AG10803 (cell line): ENCODE results near the gene PTPRE.

Experiments used
- DNase-seq: peaks from one replicate; pipeline ENCODE4 v3.0.0; 2010; ENCODE audit warnings: low read depth
- H3K4me3 ChIP-seq: 2 replicates; pipeline ENCODE4 v1.5.1; 2011; ENCODE audit warnings: mild to moderate bottlenecking, low read length, control low read depth
- TF ChIP-seq, protein P1 (sequence below): conservative IDR thresholded peaks from 2 replicates; pipeline ENCODE4 v1.5.1; 2011; ENCODE audit warnings: mild to moderate bottlenecking, low read length, control low read depth, inconsistent platforms

PTPRE gene

GRCh38 chr10:127963136-127963535 is 56.2 kb downstream of the PTPRE start:
- TF ChIP-seq, protein P1, sequence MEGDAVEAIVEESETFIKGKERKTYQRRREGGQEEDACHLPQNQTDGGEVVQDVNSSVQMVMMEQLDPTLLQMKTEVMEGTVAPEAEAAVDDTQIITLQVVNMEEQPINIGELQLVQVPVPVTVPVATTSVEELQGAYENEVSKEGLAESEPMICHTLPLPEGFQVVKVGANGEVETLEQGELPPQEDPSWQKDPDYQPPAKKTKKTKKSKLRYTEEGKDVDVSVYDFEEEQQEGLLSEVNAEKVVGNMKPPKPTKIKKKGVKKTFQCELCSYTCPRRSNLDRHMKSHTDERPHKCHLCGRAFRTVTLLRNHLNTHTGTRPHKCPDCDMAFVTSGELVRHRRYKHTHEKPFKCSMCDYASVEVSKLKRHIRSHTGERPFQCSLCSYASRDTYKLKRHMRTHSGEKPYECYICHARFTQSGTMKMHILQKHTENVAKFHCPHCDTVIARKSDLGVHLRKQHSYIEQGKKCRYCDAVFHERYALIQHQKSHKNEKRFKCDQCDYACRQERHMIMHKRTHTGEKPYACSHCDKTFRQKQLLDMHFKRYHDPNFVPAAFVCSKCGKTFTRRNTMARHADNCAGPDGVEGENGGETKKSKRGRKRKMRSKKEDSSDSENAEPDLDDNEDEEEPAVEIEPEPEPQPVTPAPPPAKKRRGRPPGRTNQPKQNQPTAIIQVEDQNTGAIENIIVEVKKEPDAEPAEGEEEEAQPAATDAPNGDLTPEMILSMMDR = no peak
- DNase-seq = no peak
- H3K4me3 ChIP-seq = no peak overlapping the region

GRCh38 chr10:127964621-127965020 is 57.7 kb downstream of the PTPRE start:
- TF ChIP-seq, protein P1 = no peak
- no peak overlapping the region for H3K4me3 ChIP-seq
- no peak for DNase-seq

GRCh38 chr10:127966875-127967274 is 60.0 kb downstream of the PTPRE start:
- no peak for DNase-seq
- H3K4me3 ChIP-seq = no peak overlapping the region
- TF ChIP-seq, protein P1 = no peak

DNA sequence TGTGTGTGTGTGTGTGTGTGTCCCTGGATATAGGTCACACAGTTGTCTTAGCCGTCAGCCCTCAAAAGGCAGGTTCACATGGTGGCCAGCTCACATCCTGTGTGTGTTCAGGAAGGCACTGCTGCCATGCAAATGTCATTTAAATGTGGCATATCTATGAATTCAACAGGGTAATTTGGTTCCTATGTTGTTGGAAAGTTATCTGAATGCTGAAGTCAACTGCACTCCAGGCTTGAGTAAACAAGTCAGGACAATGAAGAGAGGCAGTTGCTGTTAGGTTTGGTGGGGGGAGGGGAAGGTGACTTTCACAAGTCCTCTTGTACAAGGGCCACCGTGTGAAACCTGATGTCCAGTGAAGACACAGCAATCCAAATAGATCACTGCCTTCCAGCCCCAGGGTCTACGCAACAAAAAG is 61.1 kb downstream of the PTPRE start:
- no peak for DNase-seq
- TF ChIP-seq, protein P1 = no peak
- no peak overlapping the region for H3K4me3 ChIP-seq

DNA sequence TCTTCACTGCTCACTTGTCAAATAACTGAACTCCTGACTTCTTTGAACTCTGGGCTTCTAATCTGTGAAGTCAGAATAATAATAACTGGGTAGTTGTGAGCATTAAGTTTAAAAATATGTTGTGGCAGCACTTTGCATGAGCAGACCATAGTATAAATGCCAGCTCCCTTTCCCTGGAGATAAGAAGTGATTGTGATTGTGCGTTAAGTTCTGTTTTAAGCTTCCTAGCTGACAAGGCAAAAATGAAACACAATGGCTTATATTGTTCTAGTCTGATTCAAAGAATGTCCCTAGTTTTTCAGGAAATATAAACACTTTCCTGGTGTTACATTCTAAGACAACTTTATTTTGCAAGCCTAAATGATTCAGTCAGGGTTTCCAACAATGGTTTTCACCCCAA is 61.8 kb downstream of the PTPRE start:
- TF ChIP-seq, protein P1 = no peak
- no peak overlapping the region for H3K4me3 ChIP-seq
- no peak for DNase-seq

- TF ChIP-seq, protein P1 = no peak
- H3K4me3 ChIP-seq = no peak overlapping the region
- DNase-seq = no peak
These were observed 64.4 kb downstream of the PTPRE start for GRCh38 chr10:127971101-127971946.

- TF ChIP-seq, protein P1 = no peak
These were observed 65.2 kb downstream of the PTPRE start for GRCh38 chr10:127971963-127972615.

More at GRCh38 chr10:127971963-127972615, 65.2 kb downstream of the PTPRE start:
- DNase-seq = no peak
- no peak overlapping the region for H3K4me3 ChIP-seq
